Raji (cell line): ENCODE measurements around the gene CCDC190.

Experiments
- POLR2A ChIP-seq: IDR thresholded peaks from 2 replicates; pipeline ENCODE4 v1.6.1; 2011; ENCODE audit warnings: low read depth, low read length, control low read depth; ENCODE audit not compliant: insufficient read depth

CCDC190 gene

DNA sequence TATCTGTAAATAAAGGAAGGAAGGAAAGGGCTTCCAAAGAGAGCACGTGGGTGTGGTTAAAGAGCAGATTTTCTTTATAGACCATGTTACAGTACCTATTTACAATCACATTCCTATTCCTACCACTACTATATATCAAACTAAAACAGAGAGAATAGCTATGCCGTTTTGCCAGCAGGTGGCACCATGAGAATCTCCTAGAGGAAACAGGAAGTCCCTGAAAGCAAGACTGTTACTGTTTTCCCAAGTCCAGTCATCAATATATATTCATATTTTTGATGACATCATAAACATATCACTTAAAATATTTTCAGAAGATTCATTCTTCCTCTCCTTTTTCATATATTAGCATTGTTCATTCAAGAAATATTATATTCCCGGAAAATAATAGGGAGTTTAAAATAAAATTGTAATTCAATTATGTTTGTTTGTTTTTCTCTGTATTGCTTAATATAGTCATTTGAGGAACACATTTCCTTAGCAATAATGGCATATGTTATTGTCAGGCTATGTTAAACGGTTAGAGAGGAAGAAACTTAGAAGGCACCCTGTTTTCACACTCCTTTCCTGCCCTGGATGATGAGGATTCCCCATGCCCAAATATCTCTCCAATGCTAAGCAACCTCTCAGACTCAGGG, 6.6 kb downstream of the CCDC190 start:
- no peak for TF ChIP-seq POLR2A

DNA sequence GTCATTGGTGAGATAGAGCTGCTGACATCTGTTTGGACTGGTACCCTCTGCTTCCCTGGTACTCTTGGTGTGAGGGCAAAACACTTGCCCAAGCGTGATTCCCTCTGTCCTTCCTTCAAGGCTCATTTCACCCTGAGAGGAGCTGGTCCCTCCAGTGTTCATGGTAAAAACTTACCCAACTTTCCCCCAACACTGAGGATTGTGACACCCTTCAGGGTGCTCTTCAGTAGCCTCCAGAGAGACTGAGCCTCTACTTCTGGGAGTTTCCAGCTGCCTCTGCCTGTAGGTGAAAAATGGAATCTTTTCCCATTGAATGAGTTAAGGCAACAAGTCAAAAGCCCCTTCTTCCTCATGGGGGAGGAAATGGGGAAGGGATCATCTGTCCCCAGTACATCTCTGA, 9.6 kb downstream of the CCDC190 start:
- TF ChIP-seq POLR2A: no peak

DNA sequence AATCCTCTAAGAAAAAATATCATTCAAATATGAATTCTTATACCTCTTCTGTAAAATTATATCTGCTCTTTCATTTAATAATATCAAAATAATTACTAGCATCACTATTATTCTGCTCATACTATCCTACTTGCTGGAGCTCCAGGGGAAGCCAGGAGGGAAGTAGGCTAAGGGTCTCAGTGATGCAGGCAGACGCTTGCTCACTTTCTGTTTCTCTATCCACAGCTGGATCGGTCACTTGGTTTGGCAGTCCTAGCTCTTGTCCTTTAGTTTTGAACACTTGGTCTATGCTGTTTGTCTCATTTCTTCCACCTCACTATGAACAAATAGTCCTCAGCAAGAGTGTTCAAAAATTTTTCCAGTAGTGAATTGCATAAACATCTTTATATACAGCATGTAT, 11.3 kb downstream of the CCDC190 start:
- TF ChIP-seq POLR2A: no peak

DNA sequence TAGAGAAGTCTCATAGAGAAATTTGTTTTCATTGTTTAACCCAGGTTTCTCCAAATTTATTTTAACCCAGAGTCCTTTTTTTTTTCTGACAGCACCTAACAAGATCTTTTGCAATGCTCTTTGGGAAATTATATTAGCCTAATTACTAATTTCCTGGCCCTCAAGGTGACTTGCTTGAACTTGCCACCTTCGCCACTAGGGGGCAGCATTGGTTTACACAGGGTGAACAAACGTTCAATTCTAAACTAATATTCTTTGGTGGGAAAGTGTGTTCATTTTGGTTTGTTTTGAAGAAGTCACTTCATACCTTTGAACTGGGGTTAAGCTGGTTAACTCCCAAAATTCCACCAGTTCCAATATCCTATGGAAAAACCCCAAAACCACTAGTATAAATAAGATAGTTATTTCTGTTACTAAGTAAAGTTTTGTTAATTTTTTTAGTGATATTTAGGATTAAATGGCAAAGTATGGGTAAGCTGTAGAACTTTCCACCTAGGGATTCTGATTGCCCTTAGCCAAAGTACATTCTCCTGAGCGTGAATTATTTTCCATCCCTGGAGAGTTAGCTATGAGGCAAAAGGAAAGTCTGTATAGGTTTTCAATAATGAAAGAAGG, 13.0 kb downstream of the CCDC190 start:
- no peak for TF ChIP-seq POLR2A

DNA sequence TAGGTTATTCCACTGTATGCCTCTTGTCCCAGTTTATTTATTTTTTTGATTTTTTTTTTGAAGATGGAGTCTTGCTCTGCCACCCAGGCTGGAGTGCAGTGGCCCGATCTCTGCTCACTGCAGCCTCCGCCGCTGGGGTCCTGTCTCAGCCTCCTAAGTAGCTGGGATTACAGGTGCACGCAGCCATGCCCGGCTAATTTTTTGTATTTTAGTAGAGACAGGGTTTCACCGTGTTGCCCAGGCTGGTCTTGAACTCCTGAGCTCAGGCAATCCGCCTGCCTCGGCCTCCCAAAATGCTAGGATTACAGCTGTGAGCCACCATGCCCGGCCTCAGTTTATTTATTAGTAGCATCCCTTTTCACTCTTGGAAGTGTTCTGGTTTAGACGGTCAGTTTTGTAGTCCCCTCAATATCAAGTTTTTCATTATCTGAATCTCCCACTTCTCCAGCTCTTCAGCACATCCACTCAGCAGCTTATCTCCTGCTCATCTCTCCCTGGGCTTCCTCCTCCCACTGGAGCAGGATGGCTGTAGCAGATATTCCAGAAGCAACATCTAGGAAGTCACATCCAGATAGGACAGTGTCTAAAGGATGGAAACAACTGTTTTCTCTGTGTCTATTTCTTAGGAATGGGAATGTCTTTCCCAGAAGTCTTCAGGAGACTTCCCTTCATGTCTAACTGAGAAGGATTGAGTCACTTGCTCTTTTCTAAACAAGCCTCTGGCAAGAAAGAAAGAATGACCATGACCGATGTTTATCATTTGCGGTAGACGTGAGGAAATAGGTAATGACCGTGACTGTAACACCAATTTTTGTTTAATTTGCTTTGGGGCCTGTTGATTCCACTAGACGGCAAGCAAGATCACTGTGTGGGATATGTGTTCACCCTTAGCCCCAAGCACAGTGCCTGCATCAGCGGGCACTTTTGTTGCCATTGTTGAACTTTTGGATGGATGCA, 14.4 kb downstream of the CCDC190 start:
- TF ChIP-seq POLR2A: no peak

DNA sequence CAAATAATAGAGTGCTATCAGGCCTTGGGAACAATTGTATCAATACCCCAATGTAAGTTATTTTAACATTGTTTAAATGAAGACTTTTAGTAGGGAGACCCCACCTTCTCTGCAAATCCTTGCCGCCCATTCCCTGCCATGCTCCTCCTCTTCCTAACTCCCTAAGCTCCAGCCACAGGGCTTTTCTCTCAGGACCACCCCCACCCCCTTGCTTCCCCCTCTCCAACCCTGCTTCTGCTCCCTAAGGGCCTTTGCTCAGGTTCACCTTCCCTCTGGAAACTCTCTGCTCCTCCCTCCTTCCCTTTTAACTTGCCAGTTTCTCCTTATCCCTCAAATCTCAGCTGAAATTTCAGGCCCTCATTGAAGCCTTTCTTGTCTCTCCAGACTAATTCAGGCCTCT, 16.8 kb downstream of the CCDC190 start:
- TF ChIP-seq POLR2A: no peak

DNA sequence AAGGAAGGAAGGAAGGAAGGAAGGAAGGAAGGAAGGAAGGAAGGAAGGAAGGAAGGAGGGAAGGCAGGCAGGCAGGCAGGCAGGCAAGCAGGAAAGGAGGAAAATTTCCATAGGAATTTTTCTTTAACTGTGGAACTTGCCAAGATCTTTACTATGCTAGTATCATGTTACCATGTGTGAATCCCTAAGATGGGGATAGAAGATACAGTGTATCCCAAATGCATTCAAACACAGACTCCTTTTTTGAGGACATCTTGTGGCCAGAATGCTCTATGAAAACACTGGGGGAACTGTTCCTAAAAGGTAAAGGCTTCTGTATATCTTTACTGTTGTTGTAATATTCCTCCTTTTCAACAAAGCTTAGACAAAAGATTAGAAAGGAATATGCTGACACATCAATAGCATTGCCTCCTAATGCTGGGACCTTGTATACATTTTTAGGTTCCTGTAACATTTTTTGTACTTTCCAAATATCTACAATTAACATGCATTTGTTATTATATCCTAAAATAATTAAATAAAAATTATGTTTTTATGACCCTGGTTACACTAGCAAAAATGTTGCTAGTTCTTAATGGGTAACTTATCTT, 20.6 kb downstream of the CCDC190 start:
- no peak for TF ChIP-seq POLR2A

DNA sequence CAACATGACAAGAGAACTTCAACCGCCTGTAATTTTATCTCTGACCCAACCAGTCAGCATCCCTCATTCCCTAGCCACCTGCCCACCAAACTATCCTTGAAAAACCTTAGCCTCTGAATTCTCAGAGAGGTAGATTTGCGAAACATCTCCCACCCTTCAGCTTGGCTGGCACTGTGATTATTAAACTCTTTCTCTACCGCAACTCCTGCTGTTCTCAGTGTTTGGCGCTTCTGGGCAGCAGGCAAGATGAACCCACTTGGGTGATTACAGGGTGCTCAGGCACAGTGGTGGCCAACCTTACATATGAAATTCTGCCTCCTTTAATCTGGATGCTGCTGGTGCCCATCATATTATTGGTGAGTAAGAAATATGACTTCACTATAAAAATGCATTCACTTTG, 22.1 kb downstream of the CCDC190 start:
- no peak for TF ChIP-seq POLR2A

DNA sequence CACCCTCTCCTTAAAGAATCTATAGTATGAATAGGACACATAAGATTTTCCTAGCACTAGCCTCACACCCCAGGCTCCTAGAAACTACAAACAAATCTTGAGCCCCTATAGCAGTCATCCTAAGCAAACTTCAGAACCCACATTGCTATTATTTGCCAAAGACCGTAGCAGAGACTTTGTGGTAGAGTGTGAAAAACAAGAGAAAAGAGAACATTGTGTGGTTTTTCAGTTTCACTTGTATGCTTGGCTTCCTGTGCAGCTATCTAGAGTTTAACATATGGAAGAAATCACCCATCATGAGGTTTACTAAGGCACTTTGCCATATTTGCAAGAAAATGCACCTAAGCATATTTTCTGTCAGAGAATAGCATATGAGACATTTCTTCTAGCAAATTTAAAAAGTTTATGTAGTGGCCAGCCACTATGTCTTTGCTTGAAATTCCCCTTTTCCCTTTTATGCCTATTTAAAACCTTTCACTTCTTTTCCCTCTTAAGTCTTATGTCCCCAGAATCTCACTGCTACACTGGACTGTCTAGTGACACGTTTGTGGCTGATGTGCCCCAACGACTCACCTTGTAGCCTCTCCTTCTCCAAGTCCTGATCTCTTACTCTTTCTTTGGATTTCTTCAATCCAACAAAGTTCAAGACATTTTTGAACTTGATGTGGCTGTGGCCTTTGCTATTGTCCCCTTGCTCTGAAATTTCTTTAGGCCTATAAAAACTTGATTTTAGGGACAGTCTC, 25.6 kb downstream of the CCDC190 start:
- TF ChIP-seq POLR2A: no peak

DNA sequence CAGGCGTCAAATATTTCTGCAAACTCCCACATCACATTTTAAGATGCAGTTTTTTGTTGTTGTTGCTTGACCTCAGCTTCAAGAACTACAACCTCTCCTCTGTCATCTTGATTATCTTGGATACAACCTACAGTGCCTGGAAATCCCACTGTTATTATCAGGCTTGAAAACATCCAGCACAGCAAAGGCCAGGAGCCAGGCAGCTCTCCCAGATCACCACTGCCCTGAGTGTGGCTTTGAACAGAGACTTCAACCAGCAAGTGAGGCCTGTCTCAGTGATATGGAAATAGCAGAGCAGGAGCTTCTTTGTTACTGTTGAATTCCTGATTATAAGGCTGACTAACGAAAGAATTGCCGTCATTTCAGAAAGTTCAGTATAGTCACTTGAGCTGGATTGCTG, 28.5 kb downstream of the CCDC190 start:
- TF ChIP-seq POLR2A: no peak

DNA sequence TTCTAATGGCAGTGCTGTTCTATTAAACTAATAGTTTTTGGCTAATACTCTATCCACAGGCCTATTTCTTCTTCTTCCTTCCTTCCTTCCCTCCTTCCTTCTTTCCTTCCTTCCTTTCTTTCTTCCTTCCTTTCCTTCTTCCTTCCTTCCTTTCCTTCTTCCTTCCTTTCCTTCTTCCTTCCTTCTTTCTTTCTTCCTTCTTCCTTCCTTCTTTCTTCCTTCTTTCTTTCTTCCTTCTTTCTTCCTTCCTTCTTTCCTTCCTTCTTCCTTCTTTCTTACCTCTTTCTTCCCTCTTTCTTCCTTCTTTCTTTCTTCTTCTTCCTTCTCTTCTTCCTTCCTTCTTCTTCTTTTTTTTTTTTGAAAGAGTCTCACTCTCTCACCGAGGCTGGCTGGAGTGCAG, 31.7 kb downstream of the CCDC190 start:
- no peak for TF ChIP-seq POLR2A

DNA sequence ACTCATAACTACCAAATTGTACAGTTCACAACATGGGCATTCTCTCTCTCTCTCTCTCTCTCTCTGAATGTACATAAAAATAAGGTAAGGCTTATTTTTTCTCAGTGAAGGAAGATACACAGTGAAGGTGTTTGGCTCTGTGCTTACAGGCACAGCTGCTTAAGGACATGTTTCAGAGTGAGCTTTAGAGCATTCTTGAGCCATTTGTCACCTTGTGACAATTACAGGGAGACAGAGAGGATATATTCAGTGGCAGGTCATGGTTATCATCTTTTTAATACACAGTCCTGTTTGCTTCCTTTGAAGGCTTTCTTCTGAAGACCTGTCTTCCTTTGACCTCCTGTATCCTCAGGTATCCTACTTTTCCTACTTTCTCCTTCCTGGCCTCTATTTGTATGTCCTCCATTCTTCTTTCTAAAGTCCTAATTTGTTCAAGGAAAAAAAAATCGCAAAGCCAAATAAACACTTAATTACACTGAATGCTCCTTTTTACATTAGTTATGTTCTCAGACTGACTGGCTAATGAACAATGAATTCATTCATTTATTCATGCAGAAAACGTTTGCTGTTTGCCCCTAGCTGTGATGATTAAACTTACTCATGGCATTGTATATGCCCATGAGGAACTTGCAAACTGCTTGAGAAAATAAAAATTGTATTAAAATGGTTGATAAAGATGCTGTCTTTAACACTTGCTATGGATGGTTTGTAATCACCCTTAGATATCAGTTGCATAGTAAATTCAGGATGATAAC, 37.0 kb downstream of the CCDC190 start:
- TF ChIP-seq POLR2A: no peak

DNA sequence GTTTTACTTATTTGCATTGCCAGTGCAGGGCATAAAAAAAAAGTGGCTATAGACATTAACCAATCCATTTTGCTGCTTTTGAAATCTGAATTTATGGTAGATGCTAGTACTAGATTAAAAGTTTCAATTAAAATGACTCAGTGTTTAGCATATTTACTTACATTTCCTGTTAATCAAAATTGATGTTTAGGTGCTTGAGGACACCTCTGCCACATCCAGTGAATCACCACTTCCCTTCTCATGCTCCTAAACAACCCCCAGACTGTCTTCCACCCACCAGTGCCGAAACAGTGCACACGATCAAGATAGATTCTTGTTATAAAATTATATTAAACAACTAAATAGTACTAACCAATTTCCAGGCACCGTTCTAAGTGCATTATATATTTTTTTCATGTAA, 37.7 kb downstream of the CCDC190 start:
- TF ChIP-seq POLR2A: no peak
